ENCODE results near the gene CACNA2D1. TPM values are rescaled to one million over a fixed set of nuclear protein-coding genes. Genes with fewer than 3 reads are reported as not detected.

The CACNA2D1 gene
- total and polyA plus RNA-seq, 12 donors = 10.5 to 60.9 (median 35.9) TPM

DNA sequence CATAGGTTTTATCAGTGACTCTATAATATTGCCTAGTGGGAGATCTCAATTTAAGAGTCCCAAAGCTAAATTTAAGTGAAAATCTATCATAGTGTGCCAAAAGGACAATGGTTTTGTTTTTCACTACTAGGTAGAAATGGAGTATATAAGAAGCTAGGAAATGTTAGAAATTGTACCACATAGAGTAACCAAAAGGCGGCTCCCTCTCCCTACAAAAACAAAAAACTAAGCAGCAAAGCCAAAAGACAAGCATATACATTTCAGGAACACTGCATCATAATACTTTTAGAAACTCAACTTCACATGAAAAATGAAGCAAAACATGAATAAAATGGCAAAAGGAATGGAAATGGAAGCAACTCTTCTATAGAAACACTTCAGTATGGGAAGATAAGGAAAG, 271.6 kb downstream of the CACNA2D1 start:
- WGBS, 4 donors = 91 to 100% (median 97%) methylated on average over 1 of the region's 1 CpG
- intact Hi-C loops (cut with DNase I) = no loop called here

DNA sequence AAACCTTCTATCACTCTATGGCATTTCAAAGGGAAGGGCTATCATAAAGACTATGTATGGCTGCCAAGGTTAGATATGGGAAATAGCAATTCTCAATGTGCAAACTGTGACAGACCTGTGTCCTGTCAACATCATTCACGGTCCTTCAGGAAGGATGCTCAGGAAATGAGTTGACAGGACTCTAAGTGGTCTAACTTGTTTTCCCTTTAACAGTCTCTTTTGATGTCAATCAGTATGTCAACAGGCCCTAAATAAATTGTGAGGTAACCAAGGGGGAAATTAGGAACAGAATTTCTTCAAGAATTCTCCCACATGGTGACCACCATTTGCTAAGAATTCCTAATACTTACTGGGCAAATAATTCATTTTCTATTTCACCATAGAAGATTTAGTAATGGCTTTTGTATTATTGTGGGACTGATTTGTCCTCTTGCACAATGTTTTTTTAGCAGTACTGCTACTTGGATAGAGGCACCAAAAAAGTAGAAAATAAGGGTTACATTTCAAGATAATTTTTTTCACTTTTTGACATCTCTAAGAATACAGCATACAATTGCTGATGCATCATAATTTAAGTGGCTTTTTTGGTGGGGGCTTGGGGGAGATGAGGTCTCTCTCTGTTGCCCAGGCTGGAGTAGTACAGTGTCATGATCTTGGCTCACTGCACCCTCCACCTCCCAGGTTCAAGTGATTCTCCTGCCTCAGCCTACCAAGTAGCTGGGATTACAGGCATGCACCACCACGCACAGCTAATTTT, 275.8 kb downstream of the CACNA2D1 start:
- DNase-seq = no peak
- Histone ChIP-seq H3K9me3 (replicated peaks in 1 of 3) (no peaks in the 10 kb centered on the region), H3K27me3 (no peaks in the 10 kb centered on the region), H3K4me1 (replicated peaks in 1 of 2) (peaks cover 0 to 13% of the 10 kb centered on the region in 2 donors), H3K27ac (no peak overlapping the region), H3K4me3 (no peak overlapping the region), H3K36me3 (replicated peaks in 1 of 2) (no peaks in the 10 kb centered on the region)
- TF ChIP-seq, protein P1, sequence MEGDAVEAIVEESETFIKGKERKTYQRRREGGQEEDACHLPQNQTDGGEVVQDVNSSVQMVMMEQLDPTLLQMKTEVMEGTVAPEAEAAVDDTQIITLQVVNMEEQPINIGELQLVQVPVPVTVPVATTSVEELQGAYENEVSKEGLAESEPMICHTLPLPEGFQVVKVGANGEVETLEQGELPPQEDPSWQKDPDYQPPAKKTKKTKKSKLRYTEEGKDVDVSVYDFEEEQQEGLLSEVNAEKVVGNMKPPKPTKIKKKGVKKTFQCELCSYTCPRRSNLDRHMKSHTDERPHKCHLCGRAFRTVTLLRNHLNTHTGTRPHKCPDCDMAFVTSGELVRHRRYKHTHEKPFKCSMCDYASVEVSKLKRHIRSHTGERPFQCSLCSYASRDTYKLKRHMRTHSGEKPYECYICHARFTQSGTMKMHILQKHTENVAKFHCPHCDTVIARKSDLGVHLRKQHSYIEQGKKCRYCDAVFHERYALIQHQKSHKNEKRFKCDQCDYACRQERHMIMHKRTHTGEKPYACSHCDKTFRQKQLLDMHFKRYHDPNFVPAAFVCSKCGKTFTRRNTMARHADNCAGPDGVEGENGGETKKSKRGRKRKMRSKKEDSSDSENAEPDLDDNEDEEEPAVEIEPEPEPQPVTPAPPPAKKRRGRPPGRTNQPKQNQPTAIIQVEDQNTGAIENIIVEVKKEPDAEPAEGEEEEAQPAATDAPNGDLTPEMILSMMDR (IDR thresholded peaks at IDR 0.05) = no peak
- no peak for TF ChIP-seq POLR2A (IDR thresholded peaks at IDR 0.05)
- intact Hi-C loops (cut with DNase I) = no loop called here
- 77 to 88% (median 82%) methylated on average over 2 of the region's 2 CpGs for WGBS, 4 donors

More for the DNA sequence above, 271.6 kb downstream of the CACNA2D1 start:
- no peaks in the 10 kb centered on the region for H3K27me3 ChIP-seq
- H3K4me1 ChIP-seq (replicated peaks in 1 of 2) = no peaks in the 10 kb centered on the region
- DNase-seq = no peak
- no peaks in the 10 kb centered on the region for H3K36me3 ChIP-seq (replicated peaks in 1 of 2)
- H3K4me3 ChIP-seq = no peak overlapping the region
- TF ChIP-seq POLR2A (IDR thresholded peaks at IDR 0.05) = no peak
- TF ChIP-seq, protein P1 (IDR thresholded peaks at IDR 0.05) = no peak
- no peak overlapping the region for H3K27ac ChIP-seq
- H3K9me3 ChIP-seq (replicated peaks in 1 of 3) = no peaks in the 10 kb centered on the region

DNA sequence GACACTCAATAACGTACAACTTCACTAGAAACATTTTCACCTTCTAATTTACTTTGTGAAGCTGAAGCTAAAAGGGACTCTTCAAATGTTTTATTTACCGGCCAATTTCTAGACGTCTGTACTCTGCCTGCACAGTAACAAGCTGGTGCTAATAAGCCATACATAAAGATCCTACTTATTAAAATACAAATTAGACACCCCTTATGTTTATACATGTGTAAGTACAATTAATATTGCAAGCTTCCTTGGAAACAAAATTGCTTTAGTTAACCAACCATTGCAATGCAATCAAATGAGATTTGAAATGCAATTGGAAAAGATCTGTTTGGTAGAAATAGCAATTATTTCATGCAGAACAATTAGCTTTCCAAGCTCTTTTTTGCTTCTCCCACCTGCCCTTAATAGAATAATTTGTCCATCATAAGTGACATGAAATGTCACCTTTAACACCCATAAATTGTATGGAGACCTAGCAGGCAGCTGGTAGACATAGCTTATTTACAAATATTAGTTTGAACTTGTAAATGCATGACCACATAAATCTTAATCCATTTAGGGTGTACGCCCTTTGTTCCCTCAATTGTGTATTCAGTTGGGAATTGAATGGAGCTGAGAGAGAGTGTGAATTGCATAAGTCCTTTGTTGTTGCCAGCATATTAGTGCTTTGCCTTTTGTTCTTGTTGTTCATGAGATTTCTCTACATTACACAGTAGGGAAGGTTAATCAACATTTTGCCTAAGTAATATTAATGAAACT, 277.1 kb downstream of the CACNA2D1 start:
- no peaks in the 10 kb centered on the region for H3K27me3 ChIP-seq
- H3K9me3 ChIP-seq (replicated peaks in 1 of 3) = no peaks in the 10 kb centered on the region
- no peaks in the 10 kb centered on the region for H3K36me3 ChIP-seq (replicated peaks in 1 of 2)
- intact Hi-C loops (cut with DNase I) = no loop called here
- H3K27ac ChIP-seq = no peak overlapping the region
- no peak for DNase-seq
- TF ChIP-seq, protein P1 (IDR thresholded peaks at IDR 0.05) = no peak
- no peak for TF ChIP-seq POLR2A (IDR thresholded peaks at IDR 0.05)
- WGBS, 4 donors = 89 to 96% (median 91%) methylated on average over 4 of the region's 4 CpGs
- H3K4me3 ChIP-seq = no peak overlapping the region
- peaks cover 0 to 13% of the 10 kb centered on the region in 2 donors for H3K4me1 ChIP-seq (replicated peaks in 1 of 2)

DNA sequence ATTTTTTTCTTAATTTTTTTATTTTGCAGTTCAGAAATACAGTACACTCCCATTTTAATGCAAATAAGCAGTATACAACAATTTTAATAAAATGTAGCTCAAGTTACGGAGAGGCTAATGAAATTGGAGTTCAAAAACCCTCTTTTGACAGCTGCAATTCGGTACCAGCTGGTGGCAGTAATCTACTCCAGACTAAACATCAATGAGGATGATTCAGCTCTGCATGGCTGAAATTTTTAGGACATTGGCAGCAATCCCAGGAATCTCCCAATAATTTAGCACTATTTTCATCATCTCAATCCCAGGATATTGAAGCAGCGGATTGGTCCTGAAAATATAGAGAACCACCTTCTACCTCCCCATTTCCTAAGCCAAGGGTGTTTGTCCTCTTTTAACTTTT, 278.8 kb downstream of the CACNA2D1 start:
- Histone ChIP-seq H3K27ac (no peak overlapping the region), H3K4me3 (no peak overlapping the region), H3K27me3 (no peaks in the 10 kb centered on the region), H3K4me1 (replicated peaks in 1 of 2) (peaks cover 0 to 13% of the 10 kb centered on the region in 2 donors), H3K9me3 (replicated peaks in 1 of 3) (no peaks in the 10 kb centered on the region), H3K36me3 (replicated peaks in 1 of 2) (no peaks in the 10 kb centered on the region)
- intact Hi-C loops (cut with DNase I) = no loop called here
- TF ChIP-seq, protein P1 (IDR thresholded peaks at IDR 0.05) = peak; percentile 13 to 50 (median 40)
- TF ChIP-seq POLR2A (IDR thresholded peaks at IDR 0.05) = no peak
- DNase-seq = peak; percentile 42 to 78 (median 61)
- 15 to 32% (median 23%) methylated on average over 3 of the region's 3 CpGs for WGBS, 4 donors
